ENCODE data around the gene KCNC2.

Gene KCNC2

GRCh38 chr12:75162845-75163244 is 46.8 kb downstream of the KCNC2 start:
- no peak overlapping the region for H3K4me3 ChIP-seq (ENCODE audit: low read depth, low read length)

DNA sequence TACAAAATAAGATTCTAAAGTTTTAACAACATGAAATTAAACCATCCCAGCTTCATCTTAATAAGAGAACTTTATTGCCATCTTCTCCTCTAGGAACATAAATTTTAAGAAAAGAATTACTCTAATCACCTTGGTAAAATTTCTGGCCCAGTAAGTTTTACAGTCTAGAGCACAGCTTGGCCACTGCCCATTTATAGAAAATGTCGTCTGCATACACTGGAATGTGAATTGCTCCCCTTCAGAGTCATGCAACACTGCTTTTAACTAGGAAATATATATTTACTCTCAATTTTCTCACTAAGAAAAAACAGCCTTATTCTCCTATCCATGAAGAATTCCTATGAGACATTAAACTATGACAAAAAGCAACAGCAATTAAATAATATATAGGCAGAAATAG is 48.2 kb downstream of the KCNC2 start:
- no peak overlapping the region for H3K4me3 ChIP-seq (ENCODE audit: low read depth, low read length)

GRCh38 chr12:75157385-75157784 is 52.3 kb downstream of the KCNC2 start:
- no peak overlapping the region for H3K4me3 ChIP-seq (ENCODE audit: low read depth, low read length)

DNA sequence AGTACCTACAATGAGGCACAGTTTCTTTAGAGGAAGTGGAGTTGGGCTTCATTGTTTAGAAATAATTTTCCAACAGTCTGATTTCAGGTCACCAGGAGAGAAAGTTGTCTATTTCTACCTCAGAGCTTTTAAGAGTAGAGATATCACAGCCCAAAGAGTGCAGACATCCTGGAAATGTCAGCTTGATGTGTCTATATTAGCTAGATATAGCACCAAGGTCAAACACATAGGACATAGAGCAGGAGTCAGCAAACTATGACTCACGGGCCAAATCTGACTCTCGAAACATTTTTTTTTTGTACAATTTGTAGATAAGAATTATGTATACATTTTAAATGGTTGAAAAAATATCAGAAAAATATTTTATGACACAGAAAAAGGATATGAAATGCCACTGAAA is 53.7 kb downstream of the KCNC2 start:
- no peak overlapping the region for H3K4me3 ChIP-seq (ENCODE audit: low read depth, low read length)

DNA sequence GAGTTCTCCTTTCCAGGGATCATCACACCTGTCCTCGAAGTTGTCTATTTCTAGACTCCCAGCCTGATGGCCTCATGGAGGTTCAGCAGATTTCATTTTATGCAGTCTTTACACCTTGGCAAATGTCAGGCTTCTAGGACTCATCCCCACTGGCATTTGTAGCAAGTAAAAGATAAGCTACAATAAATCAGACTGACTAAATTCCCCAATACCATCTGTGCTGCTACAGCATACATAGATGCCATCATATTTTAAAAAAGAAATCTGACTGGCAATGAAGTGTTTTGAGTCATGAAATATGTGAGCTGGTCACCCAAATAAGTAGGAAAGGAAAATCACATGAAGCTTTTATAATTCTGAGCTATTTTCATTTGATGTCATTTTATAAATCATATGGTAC is 55.3 kb downstream of the KCNC2 start:
- H3K4me3 ChIP-seq (ENCODE audit: low read depth, low read length): no peak overlapping the region

GRCh38 chr12:75139196-75139595 is 70.4 kb downstream of the KCNC2 start:
- no peak overlapping the region for H3K4me3 ChIP-seq (ENCODE audit: low read depth, low read length)

DNA sequence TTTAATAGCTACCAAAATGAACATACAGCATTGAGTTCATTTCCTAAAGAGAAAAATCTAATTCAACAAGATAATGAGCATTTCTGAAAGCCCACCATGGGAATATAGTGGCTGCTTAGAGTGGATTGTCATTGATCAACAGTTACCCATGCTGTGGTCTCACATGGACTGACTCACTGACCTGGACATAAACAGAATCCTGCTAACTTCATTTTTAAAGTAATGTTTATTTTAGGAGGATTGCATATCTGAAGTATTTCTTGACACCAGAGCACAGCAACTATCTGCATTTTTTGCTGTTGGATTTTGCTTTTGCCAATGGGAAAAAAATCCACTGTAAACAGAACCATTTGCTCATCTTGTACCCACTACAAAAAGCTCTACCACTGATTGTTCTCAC is 71.7 kb downstream of the KCNC2 start:
- no peak overlapping the region for H3K4me3 ChIP-seq (ENCODE audit: low read depth, low read length)

DNA sequence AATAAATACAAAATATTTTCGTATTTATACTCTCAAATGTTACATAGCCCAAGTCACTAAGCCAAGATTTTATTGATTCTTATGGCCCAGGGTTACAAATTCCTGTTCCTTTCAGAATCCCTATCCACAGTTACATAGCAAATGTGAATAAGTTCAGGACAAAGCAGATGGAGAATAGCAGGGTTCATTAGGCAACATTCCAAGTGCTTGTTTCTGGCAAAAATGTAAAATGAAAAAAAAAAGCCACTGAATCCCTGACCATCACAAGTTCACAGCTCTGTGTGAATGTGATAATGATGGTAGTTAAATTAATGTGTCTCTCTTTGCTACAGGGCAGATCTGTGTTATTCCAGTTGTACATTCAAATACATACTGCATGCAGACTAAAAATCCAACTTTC is 74.6 kb downstream of the KCNC2 start:
- H3K4me3 ChIP-seq (ENCODE audit: low read depth, low read length): no peak overlapping the region

DNA sequence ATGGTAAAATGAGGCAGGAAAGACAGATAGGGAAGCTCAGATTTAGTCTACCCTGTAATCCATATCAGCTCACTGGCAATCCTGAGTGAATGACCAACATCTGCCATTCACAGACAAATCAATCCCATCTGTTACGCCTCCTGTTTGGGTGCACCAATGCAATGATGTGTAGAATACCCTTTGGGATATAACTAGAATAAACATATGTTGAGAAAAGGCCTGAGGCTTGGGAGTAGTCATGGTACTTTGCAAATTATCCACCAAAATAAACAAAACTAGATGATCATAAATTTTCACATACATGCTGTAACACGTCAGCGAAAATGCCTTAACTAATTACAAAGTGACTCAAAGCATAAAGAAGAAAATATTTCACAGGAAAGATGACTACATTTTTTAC is 78.8 kb downstream of the KCNC2 start:
- H3K4me3 ChIP-seq (ENCODE audit: low read depth, low read length): no peak overlapping the region

GRCh38 chr12:75129275-75129674 is 80.4 kb downstream of the KCNC2 start:
- no peak overlapping the region for H3K4me3 ChIP-seq (ENCODE audit: low read depth, low read length)

DNA sequence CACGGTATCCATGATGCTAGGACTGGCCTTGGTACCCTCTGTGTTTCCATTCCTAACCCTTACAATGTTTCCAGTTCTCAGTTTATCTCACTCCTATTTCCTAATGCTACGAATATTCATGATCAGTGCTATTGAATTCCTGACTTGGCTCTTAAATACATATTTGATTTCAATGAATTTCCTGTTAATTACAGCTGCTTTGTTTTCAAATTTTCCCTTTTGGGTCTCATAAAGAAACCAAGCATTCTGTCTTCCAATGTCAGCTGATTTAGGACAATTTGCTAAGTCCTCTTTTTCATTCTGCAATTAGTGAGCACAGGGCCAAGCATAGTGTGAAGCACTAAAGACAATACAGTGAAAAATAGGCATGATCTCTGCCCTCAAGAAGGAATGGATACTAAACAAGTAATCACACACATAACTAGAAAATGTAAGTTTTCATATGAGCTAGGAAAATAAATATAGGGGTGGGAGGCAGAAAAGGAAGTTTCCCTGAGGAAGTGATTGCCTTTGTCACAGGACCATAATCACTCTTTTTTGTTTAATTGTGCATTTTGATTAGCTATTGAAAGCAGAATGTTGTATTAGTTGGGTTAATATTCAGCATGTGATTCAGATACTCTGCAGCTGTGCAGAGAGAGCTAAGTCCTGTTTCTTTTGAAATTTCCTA is 88.5 kb downstream of the KCNC2 start:
- no peak overlapping the region for H3K4me3 ChIP-seq (ENCODE audit: low read depth, low read length)

DNA sequence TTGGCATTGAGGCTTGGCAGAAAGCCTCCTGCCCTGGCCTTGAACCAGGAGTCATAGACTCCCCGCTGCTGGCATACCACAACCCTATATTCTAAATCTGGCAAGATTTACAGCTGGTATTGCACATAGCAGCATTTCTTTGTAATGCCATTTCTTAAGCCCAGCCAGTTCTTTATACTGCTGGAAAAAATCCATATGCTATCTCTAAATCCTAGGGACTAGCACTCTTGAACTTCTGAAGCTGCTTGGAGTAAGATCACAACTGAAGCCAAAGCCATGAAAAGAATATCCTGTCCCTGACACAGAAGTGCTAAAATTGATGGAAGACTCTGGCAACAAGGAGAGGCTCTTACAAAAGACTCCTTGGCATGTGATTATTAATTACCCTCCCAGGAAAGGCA is 89.3 kb downstream of the KCNC2 start:
- no peak overlapping the region for H3K4me3 ChIP-seq (ENCODE audit: low read depth, low read length)

GRCh38 chr12:75116646-75117198 is 92.9 kb downstream of the KCNC2 start:
- no peak overlapping the region for H3K4me3 ChIP-seq (ENCODE audit: low read depth, low read length)

DNA sequence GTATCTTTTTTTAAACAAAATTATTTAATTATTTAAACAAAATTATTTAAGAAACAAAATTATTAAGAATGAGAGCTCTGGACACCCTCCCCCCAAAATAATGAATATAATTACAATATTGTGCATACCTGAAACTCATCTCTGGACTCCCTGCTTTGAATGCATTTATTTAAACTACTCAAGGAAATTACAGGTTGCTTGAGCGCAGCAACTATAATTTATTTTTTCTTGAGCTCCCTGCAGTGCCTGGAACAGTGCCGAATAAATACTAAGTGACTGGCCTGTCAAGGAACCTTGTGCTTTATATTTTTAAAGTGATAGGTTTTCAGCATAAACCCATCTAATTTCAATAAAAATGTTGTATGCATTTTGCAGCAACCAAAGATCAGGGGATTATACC is 93.9 kb downstream of the KCNC2 start:
- no peak overlapping the region for H3K4me3 ChIP-seq (ENCODE audit: low read depth, low read length)

GRCh38 chr12:75103822-75104221 is 105.8 kb downstream of the KCNC2 start:
- H3K4me3 ChIP-seq (ENCODE audit: low read depth, low read length): no peak overlapping the region

DNA sequence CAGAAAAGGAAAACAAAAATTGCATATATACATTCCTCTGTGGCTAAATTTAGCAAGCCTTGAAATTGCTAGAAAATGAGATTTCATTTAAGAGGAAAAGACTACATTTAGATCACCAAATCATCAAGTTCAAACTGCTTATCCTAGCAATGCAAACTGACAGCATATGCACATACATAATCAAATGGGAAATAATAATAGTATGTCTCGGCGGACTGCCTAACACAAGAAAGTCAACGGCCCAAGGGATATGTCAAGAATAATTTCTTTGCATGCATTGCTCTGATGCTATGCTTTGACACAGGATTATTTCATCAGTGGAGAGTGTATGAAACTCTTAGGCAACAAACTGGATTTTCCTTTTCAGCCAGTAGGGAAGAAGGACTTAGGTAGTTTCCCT is 107.9 kb downstream of the KCNC2 start:
- H3K4me3 ChIP-seq (ENCODE audit: low read depth, low read length): no peak overlapping the region

GRCh38 chr12:75099210-75099609 is 110.4 kb downstream of the KCNC2 start:
- H3K4me3 ChIP-seq (ENCODE audit: low read depth, low read length): no peak overlapping the region

DNA sequence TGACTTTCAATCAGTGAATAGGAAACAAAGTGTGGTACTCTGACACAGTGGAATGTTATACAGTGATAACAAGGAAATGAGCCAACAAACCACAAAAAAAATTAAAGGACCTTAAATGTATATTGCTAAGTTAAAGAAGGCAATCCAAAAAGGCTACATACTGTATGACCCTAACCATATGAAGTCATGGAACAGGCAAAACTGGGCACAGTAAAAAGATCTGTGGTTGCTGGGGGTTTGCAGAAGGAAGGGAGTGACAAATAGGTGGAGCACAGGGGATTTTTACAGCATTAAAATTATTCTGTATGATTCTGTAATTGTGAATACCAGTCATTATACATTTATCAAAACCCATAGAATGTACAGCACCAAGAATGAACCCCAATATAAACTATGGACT is 112.6 kb downstream of the KCNC2 start:
- H3K4me3 ChIP-seq (ENCODE audit: low read depth, low read length): no peak overlapping the region

- no peak overlapping the region for H3K4me3 ChIP-seq (ENCODE audit: low read depth, low read length)
These were observed 122.0 kb downstream of the KCNC2 start for GRCh38 chr12:75087654-75088053.

DNA sequence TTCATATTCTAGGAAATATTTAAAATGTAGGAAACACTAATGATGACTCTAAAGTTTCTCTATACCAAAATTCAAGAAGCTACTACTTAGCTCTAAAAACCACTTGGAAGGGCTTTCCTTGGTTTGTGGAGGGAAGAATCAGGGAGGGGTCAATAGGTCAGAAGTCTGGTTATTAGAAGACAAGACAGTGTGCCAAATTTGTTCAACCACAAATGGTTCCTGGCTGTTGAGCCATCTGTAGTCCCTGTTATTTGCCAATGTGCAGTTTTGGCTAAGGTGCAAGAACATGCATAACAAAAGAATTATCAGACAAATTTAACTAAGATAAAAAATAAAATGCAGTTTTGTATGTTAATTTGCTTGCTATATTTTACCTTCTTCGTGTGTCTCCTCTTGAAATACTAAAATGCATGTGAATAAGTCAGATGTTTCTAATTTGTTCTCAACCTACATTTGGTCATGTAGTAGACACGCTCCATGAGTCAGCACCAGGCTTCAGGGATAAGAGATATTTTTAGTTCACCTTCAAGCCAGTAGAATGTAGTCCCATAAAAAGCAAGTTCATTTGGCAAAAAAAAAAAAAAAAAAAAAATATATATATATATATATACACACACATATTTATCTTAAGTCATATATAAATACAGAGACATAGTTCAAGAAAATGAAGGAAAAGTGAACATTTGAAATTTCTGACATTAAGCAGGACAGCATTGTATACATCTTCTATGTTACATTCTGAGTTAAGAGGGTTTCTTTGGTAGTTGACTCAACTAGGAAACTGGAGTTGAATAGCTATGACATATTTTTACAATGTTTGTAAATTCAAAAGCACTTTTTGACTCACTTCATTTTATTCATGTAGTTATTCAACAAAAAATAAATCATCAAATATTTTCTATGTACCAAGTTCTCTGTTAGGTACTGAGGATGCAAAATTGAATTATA is 123.3 kb downstream of the KCNC2 start:
- H3K4me3 ChIP-seq (ENCODE audit: low read depth, low read length): no peak overlapping the region

DNA sequence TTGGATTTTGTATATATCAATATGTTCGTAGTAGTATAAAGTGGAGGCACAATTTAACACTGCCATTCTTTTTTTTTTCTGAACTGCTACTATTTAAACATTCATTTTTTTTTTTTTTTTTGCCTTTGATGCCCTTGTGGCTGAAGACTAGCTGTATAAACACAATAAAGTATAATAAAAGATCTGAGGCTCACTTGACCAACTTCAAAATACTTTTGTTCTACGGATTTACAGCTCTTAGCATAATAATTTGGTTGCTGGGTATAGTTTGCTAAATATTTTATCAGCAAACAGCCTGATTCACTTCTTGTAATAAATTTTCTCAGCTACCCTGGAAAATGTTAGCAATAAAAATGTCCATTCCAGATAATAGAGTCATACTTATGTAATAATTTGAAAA is 128.3 kb downstream of the KCNC2 start:
- H3K4me3 ChIP-seq (ENCODE audit: low read depth, low read length): no peak overlapping the region

DNA sequence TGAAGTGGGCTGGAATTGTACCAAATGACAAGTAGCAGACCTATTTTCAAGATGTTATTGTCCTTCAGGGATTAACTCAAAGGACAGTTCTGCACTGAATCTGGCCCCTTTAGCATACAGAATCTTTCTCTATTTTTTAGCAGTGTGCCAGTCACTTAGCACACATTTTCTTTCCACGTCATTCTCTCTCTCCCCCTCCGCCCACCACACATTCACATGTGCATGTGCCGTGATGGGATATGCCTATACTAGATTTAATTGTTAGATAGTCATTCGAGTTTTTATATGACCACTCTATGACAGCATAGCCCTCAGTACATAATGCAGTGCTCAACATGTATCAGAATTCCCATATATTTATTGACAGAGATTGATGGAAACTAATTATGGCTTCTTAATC is 129.1 kb downstream of the KCNC2 start:
- H3K4me3 ChIP-seq (ENCODE audit: low read depth, low read length): no peak overlapping the region
